Stimulated activated CD8-positive, alpha-beta memory T cell treated with anti-CD3 and anti-CD28 coated beads, Interleukin-4, amount 100 ng/mL, for 24 hours (primary cell): ENCODE measurements around the gene SH3D19.
"Not testable (repeated sequence)": the region's sequence is repeated elsewhere in the genome, so short reads cannot be mapped to it uniquely, and the experiment has no call there.

Experiments
- DNase-seq: peaks from one replicate; pipeline ENCODE4 v3.0.0-alpha.2; 2020; ENCODE audit warnings: low read depth

Gene SH3D19

DNA sequence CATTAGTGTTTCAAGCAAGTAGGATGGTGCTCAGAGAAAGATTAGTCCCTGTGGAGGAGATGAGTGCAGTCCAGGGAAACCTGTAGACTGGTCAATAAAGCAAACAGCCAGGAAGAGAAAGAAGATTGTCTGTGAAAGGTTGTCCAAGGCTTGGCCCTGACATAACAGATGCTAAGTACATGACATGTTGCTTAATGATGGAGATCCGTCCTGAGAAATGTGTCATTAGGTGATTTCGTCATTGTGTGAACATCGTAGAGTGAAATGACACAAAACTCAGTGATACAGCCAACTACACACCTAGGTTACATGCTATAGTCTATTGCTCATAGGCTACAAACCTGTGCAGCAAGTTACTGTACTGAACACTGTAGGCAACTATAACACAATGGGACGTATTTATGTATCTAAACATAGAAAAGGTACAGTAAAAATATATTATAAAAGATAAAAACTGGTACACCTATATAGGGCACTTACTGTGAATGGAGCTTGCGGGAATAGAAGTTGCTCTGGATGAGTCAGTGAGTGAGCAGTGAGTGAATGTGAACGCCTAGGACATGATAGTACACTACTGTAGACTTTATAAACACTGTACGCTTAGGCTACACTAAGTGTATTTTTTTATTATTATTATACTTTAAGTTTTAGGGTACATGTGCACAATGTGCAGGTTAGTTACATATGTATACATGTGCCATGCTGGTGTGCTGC lies 57.4 kb downstream of the SH3D19 start:
- no peak for DNase-seq

DNA sequence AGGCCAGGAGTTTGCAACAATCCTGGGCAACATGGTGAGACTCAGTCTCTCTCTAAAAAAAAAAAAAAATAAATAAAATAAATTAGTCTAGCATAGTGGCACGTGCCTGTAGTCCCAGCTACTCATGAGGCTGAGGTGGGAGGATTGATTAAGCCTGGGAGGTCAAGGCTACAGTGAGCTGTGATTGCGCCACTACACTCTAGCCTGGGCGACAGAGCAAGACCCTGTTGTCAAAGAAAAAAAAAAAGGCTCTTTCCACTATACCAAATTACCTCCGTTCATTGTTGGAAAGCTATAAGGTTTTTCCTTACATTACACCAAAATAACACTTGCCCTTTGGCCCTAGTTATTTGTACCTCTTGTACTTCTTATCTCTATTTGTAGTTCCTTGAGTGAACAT lies 58.3 kb downstream of the SH3D19 start:
- DNase-seq = no peak

DNA sequence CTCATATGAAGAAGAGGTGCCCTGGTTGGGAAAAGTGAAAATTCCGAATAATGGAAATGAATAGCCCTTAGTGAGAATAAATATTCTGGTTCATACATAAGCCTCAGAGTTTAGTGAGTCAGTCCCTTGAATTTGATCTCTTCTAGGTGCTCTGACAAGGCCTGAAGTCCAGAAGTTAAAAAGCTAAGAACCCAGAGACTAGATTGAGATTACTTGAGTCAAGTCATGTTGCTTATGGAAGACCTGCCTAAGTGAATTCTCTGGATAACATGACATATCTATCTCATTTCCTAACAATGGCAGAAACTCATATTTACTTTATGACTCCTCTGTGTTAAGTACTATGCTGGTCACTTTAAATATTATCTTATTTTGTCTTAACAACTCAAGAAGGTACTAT lies 58.9 kb downstream of the SH3D19 start:
- no peak for DNase-seq

DNA sequence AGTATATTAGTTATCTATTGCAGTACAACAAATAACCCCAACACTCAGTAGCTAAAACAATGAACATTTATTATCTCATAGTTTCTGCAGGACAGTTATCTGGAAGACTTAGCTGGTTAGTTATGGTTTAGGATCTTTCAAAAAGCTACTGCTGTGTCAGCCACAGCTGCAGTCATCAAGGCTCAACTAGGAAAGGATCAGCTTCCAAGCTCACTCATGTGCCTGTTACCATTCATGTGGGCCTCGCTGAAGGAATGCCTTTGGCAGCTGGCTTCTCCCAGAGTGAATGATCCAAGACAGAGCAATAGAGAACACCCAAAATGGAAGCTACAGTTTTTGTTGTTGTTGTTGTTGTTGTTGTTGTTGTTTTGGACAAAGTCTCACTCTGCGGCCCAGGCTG lies 62.0 kb downstream of the SH3D19 start:
- DNase-seq = no peak

DNA sequence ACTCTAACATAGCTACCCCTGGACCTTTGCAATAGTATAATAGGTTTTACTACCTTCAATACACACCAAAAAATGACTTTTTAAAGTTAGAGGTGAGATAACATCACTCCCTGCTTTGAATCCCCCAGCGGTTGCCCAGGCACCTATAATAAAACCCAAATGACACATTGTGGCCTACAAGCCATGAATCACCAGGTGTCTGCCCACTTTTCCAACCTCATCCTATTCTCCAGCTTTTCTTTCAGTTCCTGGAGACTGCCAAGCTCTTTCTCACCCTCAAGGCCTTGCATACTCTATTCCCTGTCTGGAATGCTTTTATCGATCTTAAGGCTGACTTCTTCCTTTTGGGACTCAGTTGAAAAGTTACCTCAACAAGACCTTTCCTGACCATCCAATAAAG lies 64.9 kb downstream of the SH3D19 start:
- no peak for DNase-seq

DNA sequence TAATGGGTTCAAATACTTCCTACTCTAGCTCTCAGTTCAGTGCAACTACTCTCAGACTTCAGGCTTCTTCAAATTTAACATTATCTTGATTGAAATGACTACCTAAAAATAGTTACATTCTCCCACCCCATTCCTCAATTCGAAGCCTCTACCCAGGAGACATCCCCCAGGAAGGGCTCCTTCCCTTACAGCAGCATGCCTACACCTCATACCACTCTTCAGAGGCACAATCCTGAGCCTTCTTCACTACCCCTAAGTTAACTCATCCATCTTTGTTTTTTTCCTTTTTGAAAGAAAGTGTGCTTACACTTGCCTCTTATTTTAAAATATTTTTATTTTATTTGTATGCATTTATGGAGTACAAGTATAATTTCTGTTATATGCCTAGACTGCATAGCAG lies 65.7 kb downstream of the SH3D19 start:
- no peak for DNase-seq

DNA sequence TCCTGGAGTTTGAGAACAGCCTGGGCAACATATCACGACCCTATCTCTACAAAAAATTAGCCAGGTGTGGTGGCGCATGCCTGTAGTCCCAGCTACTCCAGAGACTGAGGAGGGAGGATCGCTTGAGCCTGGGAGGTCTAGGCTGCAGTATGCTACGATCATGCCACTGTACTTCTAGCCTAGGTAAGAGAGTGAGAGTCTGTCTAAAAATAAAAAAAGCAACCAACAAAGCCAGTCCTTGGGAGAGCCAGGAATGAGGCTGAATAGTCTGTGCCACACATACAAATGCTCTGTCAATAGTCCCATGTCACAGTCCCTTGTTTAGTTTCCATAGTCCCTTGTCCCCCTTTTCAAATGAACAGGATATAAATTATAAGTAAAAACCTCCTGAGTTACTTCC lies 67.7 kb downstream of the SH3D19 start:
- DNase-seq = no peak

DNA sequence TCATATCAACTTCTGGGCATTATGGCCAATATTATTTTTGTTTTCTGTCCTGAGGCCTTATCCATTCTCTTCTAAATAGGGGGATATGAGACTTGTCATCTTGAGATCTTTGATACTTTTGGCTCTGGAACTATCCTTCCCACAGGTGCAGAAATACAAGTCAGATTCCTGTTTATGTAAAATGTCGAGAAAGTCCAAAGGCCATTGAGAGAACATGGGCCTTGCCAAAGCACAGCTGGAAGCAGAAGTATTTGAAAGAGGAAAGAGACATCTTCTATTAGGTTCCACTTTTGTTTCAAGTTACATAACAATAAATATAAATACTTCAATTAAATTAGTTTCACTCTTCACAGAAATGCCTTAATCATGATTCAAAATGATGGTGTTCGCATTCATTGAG lies 69.3 kb downstream of the SH3D19 start:
- DNase-seq = no peak

DNA sequence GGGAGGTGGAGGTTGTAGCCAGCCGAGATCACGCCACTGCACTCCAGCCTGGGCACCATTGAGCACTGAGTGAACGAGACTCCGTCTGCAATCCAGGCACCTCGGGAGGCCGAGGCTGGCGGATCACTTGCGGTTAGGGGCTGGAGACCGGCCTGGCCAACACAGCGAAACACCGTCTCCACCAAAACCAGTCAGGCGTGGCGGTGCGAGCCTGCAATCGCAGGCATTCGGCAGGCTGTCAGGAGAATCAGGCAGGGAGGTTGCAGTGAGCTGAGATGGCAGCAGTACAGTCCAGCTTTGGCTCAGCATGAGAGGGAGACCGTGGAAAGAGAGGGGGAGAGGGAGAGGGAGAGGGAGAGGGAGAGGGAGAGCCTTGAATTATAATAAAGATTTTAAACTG lies 69.7 kb downstream of the SH3D19 start:
- not testable (repeated sequence) for DNase-seq

DNA sequence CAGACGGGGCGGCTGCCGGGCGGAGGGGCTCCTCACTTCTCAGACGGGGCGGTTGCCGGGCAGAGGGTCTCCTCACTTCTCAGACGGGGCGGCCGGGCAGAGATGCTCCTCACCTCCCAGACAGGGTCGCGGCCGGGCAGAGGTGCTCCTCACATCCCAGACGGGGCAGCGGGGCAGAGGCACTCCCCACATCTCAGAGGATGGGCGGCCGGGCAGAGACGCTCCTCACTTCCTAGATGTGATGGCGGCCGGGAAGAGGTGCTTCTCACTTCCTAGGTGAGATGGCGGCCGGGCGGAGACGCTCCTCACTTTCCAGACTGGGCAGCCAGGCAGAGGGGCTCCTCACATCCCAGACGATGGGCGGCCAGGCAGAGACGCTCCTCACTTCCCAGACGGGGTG lies 70.2 kb downstream of the SH3D19 start:
- not testable (repeated sequence) for DNase-seq

DNA sequence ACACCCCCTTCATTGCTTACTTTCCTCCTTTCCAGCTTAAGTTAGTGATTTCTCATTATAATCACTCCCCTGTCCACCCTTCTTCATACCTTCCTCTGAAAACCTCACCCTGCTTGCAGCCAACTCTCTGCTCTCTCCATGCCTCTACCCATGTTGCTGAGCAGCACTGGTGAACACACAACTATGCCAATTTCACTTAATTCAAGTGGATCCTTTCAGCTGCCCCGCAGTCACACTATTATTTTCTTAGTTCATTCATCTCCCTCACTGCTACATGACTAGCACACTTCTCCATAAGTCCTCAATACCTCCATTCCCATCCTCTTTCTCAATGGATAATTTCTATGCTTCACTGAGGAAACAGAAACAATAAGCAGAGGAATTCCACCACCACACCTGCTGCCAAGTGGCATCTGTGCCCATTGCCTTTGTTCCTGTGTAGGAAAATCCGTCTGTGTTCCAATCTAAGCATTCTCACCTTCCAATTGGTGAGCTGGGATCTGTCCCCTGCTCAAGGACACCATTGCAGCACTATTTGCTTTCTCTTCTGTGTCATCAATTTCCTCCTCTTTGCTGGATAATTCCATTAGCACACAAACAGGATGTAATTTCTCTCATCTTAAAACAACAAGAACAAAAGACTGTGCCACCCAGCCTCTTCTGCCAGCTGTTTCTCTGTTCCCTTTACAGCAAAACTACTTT lies 73.7 kb downstream of the SH3D19 start:
- no peak for DNase-seq

DNA sequence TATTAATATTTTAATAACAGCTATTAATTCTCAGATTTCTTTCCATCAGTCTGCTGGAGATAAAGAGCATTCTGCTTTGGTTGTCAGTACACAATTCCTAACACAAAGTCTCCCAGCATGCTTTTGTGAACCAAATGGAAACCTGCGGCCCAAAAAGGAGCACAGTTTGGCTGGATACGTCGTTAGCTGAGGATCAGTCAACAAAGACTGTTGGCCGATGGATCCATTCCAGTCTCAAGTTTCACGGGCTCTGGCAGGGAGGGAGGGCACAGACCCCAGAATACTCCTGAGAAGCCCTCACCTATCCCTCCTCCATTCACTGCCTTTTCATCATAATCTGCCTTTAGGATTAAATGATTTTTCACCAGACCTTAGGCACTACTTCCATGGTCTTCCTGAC lies 74.7 kb downstream of the SH3D19 start:
- DNase-seq = no peak

DNA sequence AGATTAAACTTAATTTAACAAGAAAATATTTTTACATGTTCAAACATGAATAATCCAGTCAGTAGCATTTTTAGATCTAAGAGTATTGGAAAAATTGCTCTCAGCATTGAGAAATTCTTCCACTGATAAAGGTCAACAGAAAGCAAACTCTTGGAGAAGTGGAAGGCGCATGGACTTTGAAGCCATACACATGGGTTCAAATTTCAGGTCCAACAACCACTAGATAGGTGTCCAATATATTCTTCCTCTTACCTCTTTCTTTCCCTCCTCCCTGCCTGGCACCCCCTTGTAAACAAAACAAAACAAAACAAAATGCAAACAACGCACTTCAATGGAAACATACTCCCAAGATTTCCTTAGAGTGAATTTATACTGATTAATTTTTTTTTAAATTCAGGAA lies 76.9 kb downstream of the SH3D19 start:
- no peak for DNase-seq

DNA sequence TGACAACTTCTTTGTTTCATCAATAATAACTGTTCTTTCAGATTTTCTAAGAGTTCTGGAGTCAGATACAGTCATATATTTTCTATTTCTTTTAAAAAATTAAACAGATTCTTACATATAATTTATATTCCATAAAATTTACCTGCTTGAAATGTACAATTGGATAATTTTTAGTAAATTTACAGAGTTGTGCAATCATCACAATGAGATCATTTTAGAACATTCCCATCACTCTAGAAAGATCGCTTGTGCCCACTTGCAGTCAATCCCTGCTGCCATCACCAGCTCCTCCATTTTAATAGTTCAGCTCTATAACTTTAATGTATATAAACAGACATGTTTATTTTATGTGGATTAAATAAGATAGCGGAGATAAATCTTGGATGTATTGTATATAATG lies 78.0 kb downstream of the SH3D19 start:
- no peak for DNase-seq

DNA sequence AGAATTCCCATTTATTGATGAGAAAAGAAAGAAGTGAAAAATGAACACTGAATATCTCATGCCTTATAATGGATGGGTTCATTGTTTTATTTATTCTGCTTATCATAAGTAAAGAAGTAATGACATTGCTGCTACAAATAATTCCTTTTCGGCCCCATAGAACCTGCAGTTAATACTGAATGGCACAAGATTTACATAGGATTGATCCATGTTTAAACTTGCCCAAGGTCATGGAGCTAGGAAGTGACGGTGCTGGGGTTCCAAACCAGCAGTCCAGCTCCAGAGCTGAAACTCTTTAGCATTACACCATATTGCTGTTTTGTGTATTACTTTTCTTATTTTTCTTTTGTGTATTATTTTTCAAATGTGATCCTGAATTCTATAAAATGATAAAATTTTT lies 78.7 kb downstream of the SH3D19 start:
- DNase-seq = no peak

DNA sequence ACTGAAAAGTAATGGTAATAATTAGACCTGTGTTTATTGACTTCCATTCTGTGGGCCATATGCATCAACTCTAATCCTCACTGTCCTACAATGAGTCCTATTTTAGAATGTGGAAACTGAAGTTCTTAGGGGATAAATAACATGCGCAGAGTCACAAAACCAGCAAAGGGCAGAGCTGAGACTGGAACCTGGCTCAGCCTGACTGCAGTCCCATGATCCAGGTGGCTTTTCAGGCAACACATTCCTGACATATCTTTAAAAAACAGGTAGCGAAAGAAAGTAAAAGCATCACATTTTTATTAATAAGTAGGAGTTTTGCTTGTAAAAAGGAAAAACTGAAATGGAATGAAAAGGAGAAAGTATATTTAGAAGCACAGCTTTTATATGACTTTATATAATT lies 83.1 kb downstream of the SH3D19 start:
- no peak for DNase-seq

DNA sequence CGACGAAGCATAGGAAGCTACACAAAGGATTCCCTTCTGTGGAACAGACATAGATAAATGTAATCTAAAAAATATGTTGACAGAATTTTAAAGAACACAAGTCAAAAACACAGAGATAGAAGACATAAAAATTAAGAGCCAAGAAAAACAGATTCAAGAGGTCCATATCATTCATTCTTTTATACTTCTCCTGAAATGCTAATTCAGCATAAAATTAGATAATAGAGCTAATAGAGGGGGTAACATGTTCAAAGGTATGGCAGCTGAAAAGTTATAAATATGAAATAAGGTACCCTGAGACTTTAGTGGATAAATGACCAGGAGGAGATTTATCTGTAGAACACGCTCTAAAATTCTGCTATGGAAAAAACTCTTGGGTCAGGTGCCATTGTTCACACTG lies 85.8 kb downstream of the SH3D19 start:
- no peak for DNase-seq

DNA sequence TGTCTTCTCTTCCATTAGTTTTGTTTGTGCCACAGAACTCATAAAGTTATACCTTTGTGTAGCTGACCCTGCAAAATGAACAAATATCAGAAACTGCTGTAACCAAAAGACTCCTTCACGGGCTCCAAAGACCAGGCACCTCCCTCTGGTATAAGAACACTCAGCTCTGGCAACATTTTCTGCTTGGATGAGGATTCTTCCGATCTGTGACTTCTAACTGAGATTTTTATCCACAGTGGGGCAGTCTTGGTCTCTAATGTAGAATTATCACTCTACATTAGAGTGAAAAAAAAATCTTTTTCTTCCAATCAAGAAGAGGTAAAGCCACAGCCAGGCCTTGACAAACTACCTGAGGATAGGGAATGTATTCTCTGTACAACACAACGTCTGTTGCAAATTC lies 86.9 kb downstream of the SH3D19 start:
- DNase-seq = no peak

DNA sequence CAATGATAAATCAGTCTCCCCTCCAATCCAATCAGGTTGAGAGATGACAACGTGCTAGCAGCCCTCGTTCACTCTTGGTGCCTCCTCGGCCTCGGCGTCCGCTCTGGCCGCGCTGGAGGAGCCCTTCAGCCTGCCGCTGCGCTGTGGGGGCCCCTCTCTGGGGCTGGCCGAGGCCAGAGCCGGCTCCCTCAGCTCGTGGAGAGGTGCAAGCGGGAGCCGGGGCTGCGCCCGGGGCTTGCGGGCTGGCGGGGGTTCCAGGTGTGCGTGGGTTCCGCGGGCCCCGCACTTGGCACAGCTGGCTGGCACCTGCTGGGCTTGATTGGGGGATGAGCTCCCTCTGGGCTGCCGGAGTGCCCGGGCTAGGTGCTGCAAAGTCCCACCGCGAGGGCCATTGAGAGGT lies 89.4 kb downstream of the SH3D19 start:
- DNase-seq = no peak

DNA sequence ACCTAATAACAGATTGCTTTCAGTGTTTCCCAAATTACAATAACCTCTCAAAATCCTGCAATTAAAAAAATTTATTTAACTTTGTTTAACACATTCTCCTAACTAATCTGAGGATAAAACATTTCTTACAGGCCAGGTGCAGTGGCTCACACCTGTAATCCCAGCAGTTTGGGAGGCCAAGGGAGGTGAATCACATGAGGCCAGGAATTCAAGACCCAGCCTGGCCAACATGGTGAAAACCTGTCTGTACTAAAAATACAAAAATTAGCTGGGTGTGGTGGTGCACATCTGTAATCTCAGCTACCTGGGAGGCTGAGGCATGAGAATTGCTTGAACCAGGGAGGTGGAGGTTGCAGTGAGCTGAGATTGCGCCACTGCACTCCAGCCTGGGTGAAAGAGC lies 90.0 kb downstream of the SH3D19 start:
- not testable (repeated sequence) for DNase-seq

DNA sequence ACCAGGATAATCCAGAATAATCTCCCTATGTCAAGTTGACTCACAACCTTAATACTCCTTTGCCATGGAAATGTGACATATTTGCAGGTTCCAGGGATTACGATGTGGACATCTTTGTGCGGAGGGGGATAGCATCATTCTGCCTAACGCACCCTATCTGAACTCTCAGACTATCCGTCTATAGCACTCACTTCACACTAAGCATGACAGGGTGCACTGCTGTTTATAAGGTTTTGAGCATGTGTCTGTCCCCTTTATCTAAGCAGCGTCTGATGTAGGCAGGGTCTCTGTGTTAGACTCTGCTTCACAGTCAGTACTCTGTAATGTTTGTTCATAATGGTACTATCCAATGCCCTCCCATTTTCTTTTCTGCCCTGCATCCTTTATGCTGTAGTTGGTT lies 91.8 kb downstream of the SH3D19 start:
- DNase-seq = no peak

DNA sequence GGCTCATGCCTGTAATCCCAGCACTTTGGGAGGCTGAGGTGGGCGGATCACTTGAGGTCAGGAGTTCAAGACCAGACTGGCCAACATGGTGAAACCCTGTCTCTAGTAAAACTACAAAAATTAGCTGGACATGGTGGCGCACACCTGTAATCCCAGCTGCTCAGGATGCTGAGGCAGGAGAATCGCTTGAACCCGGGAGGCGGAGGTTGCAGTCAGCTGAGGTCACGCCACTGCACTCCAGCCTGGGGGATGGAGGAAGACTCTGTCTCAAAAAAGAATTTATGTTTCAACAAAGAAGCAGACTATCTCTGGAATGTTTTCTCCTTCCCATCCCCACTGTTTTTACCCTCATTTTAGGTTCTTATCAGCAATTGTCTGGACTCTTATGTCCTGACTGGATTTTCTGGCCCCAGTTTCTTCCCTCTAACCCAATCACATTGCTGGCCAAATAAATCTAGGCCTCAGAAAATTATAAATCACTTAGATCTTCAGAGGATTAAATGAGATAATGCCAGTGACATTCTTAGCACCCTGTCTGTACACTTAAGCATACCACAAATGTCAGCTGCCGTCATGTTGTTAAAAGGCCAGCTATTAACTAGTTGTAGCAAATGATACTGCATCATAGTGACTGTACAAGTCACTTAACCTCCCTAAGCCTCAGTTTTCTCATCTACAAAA lies 93.3 kb downstream of the SH3D19 start:
- DNase-seq = no peak
